Effector memory CD4-positive, alpha-beta T cell (primary cell): ENCODE results near the gene MUSK.
"Not testable (repeated sequence)": the region's sequence is repeated elsewhere in the genome, so short reads cannot be mapped to it uniquely, and the experiment has no call there.

ENCODE experiments used
- DNase-seq, 3 donors: peaks; one replicate each; pipeline ENCODE4 v3.0.0-alpha.2; 2020
- H3K27ac ChIP-seq: 2 replicates; pipeline ENCODE4 v1.7.0; 2013; ENCODE audit warnings: mild to moderate bottlenecking, low read length, moderate library complexity; ENCODE audit not compliant: insufficient read depth, poor library complexity, severe bottlenecking
- H3K27me3 ChIP-seq: replicated peaks from 2 replicates; pipeline ENCODE4 v1.7.0; 2013; ENCODE audit warnings: mild to moderate bottlenecking, low read length; ENCODE audit not compliant: insufficient read depth, control insufficient read depth, poor library complexity, severe bottlenecking
- H3K36me3 ChIP-seq: 2 replicates; pipeline ENCODE4 v1.7.0; 2013; ENCODE audit warnings: mild to moderate bottlenecking, low read length, moderate library complexity; ENCODE audit not compliant: control insufficient read depth, insufficient read depth
- H3K4me1 ChIP-seq: 2 replicates; pipeline ENCODE4 v1.7.0; 2013; ENCODE audit warnings: low read length, mild to moderate bottlenecking; ENCODE audit not compliant: control insufficient read depth, insufficient read depth, poor library complexity, severe bottlenecking
- H3K4me3 ChIP-seq: 2 replicates; pipeline ENCODE4 v1.7.0; 2013; ENCODE audit warnings: low read length, low read depth, mild to moderate bottlenecking; ENCODE audit not compliant: insufficient read depth, poor library complexity, severe bottlenecking
- H3K9me3 ChIP-seq: 2 replicates; pipeline ENCODE4 v1.7.0; 2013; ENCODE audit warnings: mild to moderate bottlenecking, low read length, moderate library complexity; ENCODE audit not compliant: control insufficient read depth

The MUSK gene

GRCh38 chr9:110815361-110815760 lies 146.8 kb downstream of the MUSK start:
- DNase-seq = no peak
- no peaks in the 10 kb centered on the region for H3K27me3 ChIP-seq
- no peak overlapping the region for H3K4me3 ChIP-seq
- no peak overlapping the region for H3K27ac ChIP-seq
- H3K4me1 ChIP-seq = no peaks in the 10 kb centered on the region
- no peaks in the 10 kb centered on the region for H3K9me3 ChIP-seq
- H3K36me3 ChIP-seq = no peaks in the 10 kb centered on the region

GRCh38 chr9:110820381-110820780 lies 151.8 kb downstream of the MUSK start:
- no peak overlapping the region for H3K27ac ChIP-seq
- H3K4me1 ChIP-seq = no peaks in the 10 kb centered on the region
- no peaks in the 10 kb centered on the region for H3K27me3 ChIP-seq
- no peaks in the 10 kb centered on the region for H3K9me3 ChIP-seq
- DNase-seq = no peak
- no peaks in the 10 kb centered on the region for H3K36me3 ChIP-seq
- no peak overlapping the region for H3K4me3 ChIP-seq

DNA sequence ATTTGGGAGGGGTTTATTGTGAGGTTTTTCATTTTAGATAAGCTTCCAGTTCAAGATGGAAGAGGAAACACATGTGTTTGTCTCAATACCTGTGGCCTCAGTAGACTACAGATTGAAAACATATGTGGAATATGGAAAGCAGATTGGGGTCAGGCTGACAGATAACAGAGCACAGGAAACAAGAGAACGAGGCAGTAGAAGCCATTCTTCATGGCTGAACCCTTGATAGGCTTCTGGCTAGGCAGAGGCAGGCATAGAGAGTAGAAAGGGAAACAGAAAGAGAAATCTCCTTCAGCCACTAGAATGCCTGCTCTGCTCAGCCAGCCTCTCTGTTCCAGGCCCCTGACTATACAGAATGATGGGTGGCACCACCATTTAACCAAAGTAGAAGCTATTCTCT lies 152.5 kb downstream of the MUSK start:
- Histone ChIP-seq H3K27ac (no peak overlapping the region), H3K36me3 (no peaks in the 10 kb centered on the region), H3K9me3 (no peaks in the 10 kb centered on the region), H3K4me1 (no peaks in the 10 kb centered on the region), H3K27me3 (no peaks in the 10 kb centered on the region), H3K4me3 (no peak overlapping the region)
- no peak for DNase-seq

GRCh38 chr9:110825129-110825528 lies 156.5 kb downstream of the MUSK start:
- not testable (repeated sequence) for H3K36me3 ChIP-seq, H3K27me3 ChIP-seq, DNase-seq, H3K9me3 ChIP-seq, H3K4me3 ChIP-seq, H3K4me1 ChIP-seq, H3K27ac ChIP-seq

DNA sequence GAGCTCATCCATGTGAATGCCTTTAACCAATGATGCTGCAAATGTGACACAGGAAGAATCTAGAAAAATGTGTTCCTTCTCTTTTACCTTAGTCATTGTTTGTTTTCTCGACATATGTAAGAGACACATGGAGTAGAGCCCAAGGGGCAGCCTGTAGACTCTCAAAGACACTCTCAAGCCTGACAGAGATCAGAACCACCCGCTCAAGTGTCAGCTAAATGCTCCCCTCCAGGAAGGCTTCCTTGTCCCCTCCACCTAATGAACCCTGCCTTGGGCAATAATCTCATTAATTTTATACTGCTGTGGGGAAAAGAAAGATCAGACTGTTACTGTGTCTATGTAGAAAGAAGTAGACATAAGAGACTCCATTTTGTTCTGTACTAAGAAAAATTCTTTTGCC lies 157.4 kb downstream of the MUSK start:
- Histone ChIP-seq H3K4me1 (no peaks in the 10 kb centered on the region), H3K4me3 (no peak overlapping the region)

DNA sequence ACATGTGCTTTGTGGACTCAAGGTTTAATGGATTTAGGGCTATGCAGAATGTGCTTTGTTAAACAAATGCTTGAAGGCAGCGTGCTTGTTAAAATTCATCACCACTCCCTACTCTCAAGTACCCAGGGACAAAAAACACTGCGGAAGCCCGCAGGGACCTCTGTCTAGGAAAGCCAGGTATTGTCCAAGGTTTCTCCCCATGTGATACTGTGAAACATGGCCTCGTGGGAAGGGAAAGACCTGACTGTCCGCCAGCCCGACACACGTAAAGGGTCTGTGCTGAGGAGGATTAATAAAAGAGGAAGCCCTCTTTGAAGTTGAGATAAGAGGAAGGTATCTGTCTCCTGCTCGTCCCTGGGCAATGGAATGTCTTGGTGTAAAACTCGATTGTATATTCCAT lies 157.8 kb downstream of the MUSK start:
- DNase-seq, H3K9me3 ChIP-seq, H3K27me3 ChIP-seq, H3K36me3 ChIP-seq, H3K4me3 ChIP-seq, H3K27ac ChIP-seq, H3K4me1 ChIP-seq: not testable (repeated sequence)

More for the DNA sequence above, 157.4 kb downstream of the MUSK start:
- Histone ChIP-seq H3K27me3 (no peaks in the 10 kb centered on the region), H3K36me3 (no peaks in the 10 kb centered on the region), H3K9me3 (no peaks in the 10 kb centered on the region), H3K27ac (no peak overlapping the region)
- no peak for DNase-seq

- H3K36me3 ChIP-seq = no peaks in the 10 kb centered on the region
- no peaks in the 10 kb centered on the region for H3K4me1 ChIP-seq
- H3K4me3 ChIP-seq = no peak overlapping the region
- no peak overlapping the region for H3K27ac ChIP-seq
- no peak for DNase-seq
- H3K27me3 ChIP-seq = no peaks in the 10 kb centered on the region
- H3K9me3 ChIP-seq = no peaks in the 10 kb centered on the region
These were observed 159.7 kb downstream of the MUSK start for GRCh38 chr9:110828264-110828663.

DNA sequence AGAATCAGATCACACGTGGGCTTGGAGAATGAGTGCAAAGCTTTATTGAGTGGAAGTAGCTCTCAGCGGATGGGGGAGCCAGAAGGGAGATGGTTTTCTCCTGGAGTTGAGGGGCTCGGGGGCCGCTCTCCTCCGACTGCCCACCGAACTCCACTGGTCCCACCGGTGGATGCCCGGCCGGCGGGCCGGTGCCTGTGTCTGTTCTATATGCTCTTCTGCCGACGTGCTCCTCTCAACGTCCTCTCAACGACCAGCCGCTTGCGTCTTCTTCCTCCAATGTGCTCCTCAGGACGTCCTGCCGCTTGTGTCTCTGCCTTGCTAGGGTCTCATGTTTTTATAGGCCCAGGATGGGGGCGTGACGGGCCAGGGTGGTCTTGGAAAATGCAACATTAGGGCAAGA lies 161.9 kb downstream of the MUSK start:
- no peak overlapping the region for H3K27ac ChIP-seq
- no peak overlapping the region for H3K4me3 ChIP-seq
- no peak for DNase-seq
- no peaks in the 10 kb centered on the region for H3K36me3 ChIP-seq
- no peaks in the 10 kb centered on the region for H3K27me3 ChIP-seq
- H3K4me1 ChIP-seq = no peaks in the 10 kb centered on the region
- no peaks in the 10 kb centered on the region for H3K9me3 ChIP-seq

DNA sequence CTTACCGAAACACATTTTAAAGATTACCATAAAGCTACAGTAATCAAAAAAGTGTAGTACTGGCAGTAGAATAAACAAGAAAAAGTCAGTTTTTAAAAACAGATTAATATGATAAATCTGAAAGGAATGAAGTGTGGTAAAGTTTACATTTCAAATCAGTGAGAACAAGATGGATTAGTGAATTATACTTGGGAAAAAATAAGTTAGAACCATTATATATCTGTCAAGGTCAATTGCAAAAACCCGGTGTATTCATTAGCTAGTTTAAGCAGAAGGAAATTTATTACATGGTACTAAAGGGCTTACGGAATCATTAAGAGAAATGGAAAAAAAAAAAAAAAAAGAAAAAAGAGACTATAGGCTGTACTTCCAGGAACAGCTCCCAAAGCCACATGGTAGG lies 164.3 kb downstream of the MUSK start:
- Histone ChIP-seq H3K4me3 (no peak overlapping the region), H3K27ac (no peak overlapping the region), H3K36me3 (no peaks in the 10 kb centered on the region), H3K27me3 (no peaks in the 10 kb centered on the region), H3K4me1 (no peaks in the 10 kb centered on the region), H3K9me3 (no peaks in the 10 kb centered on the region)
- DNase-seq = no peak

DNA sequence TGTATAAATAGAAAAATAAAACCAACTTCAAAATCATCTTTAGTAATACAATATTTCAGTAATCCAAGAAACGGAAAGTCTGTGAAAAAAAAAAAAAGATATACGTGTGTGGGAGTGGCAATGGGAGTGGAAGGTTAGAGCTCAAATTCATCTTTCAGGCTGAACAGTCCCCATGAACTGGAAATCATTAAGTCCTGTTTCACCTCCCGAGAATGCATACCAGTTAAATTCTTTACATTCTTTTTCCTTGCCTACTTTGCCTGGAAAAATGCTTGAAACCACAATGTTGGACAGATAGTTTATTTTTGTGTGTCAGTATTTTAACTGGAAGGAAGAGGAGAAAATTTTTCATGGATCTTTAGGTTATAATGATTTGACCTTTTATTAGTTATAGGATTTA lies 166.8 kb downstream of the MUSK start:
- Histone ChIP-seq H3K27ac (no peak overlapping the region), H3K36me3 (no peaks in the 10 kb centered on the region), H3K27me3 (no peaks in the 10 kb centered on the region), H3K9me3 (no peaks in the 10 kb centered on the region), H3K4me3 (no peak overlapping the region), H3K4me1 (no peaks in the 10 kb centered on the region)
- DNase-seq = no peak

DNA sequence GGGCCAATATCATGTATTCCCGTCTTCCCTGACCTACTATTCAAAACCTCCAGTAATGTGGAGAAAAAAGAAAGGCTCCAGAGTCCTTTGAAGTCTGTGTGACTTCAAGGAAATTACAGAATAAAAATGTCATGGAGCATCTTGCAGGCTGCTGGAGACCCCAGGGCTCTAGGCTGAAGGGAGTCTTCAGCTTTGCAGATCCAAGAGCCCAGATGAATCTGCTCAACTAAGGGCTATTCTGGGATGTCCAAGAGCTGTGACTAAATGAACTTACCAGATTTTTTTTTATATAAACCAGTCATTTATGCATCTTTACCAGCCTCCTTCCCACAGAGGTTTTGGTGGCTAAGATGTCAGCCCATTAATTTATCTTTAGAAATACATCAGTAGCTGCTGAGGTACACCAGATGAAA lies 167.3 kb downstream of the MUSK start:
- no peaks in the 10 kb centered on the region for H3K4me1 ChIP-seq
- no peaks in the 10 kb centered on the region for H3K27me3 ChIP-seq
- no peak for DNase-seq
- H3K4me3 ChIP-seq = no peak overlapping the region
- H3K27ac ChIP-seq = no peak overlapping the region
- H3K36me3 ChIP-seq = no peaks in the 10 kb centered on the region
- no peaks in the 10 kb centered on the region for H3K9me3 ChIP-seq
